Pons (tissue), 1 donor: ENCODE measurements around the gene MAEA.

Experiments used
- DNase-seq: peaks from one replicate; pipeline ENCODE4 v3.0.0-alpha.2; 2016; ENCODE audit warnings: low spot score

The MAEA gene

GRCh38 chr4:1300466-1301455, 11.1 kb downstream of the MAEA start:
- DNase-seq: peak; percentile 61

GRCh38 chr4:1302159-1302558, 12.5 kb downstream of the MAEA start:
- DNase-seq: no peak

DNA sequence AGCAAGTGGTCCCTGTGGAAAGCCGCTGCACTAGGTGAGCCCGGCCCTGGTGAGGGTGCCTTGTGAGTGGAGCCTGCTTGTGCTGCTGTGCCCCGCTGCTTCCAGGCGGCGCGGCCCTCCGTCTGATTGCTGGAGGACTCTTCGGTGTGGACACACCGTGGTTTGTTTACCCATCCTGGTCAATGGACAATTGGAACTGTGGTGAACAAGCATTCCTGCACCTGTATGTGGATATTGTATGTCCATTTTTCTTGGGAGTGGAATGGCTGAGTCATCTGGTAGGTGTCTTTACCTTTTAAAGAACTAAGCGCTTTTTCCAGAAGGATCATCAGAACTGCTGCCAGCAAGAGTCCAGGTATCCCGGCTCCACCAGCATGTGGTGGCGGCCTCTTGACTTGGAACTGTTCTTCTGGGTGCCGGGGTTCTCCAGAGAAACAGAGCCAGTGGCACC, 15.6 kb downstream of the MAEA start:
- DNase-seq: no peak

GRCh38 chr4:1305781-1306455, 16.2 kb downstream of the MAEA start:
- no peak for DNase-seq

- no peak for DNase-seq
Measured at GRCh38 chr4:1307951-1308735, 18.5 kb downstream of the MAEA start.

GRCh38 chr4:1309261-1310010, 19.7 kb downstream of the MAEA start:
- peak; percentile 87 for DNase-seq

DNA sequence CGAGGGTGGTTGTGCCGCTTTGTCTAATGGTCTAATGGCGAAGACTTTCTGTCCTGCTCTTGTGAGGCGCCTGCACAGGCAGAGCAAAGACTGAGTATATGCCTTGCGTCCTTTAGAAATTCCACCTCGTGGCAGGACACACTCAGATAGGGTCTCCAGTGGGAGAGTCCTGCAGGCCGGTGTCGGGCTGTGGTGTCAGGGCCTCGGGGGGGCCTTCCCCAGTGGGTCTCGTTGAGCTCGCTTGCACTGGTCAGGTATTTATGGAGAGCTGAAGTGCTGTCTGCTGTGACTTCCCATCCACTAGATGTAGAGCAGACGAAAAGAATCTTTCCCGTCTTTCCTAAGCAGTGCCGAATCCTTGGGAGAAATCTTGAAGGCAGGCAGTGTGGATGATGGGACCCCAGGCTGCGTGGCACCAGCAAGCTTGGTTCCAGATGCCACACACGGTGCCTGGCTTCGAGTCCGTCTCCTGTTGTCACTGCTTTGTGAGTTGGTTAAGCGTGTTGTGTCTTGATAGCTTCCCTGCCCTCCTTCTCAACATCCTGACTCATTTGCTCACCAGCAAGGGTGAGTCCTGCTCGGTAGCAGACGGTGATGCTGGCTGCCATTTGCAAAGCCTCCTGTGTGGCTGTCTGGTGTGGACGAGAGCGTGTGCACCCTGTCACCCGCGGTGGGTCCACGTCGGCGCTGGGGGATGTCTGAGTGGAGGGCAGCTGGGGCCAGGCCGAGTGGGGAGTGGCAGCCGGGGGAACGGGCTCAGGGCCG, 20.5 kb downstream of the MAEA start:
- DNase-seq: no peak

GRCh38 chr4:1310796-1311631, 21.3 kb downstream of the MAEA start:
- no peak for DNase-seq

DNA sequence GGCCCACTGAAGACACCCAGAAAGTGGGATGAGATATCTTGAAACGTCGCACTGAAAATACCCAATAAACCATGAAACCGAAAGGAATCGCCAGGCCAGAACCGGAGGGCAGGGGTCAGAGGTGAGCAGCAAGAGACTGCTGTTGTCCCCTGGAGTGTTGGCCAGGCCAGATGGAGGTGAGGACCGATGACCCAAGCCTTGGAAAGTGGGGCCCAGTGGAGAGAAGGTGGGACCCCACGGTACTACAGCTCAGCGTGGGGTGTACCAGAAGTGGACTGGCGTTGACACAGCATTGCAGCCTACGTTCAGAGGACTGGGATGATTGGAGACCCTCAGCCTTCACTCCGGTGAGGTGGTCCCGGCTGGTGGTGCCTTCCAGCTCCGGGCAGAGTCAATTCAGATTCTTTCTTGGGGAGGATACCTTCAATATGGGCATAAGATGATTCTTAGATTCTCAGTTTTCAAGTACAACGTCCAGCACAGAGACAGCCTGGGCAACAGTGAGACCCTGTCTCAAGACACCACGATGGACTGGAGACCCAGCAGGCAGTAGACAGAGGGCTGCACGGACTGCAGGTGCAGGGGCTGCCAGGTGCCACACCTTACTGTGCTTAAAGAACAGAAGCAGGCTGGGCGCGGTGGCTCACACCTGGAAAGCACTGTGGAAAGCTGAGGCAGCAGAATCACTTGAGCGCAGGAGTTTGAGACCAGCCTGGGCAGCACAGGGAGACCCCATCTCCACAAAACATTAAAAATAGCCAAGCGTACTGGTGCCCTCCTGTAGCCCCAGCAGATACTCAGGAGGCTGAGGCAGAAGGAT, 23.3 kb downstream of the MAEA start:
- no peak for DNase-seq

DNA sequence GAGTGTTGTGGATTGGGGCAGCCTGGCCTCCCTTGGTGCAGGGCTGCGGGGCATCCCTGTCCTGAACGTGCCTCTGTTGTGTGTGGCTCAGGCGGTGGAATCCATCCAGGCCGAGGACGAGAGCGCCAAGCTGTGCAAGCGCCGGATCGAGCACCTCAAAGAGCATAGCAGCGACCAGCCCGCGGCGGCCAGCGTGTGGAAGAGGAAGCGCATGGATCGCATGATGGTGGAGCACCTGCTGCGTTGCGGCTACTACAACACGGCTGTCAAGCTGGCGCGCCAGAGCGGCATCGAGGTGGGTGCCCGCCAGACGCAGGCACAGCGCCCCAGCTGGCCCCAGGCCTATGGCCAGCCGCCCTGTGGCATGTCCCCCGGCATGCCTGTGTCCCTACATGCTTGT, 25.6 kb downstream of the MAEA start:
- no peak for DNase-seq

- DNase-seq: no peak
Measured at GRCh38 chr4:1315836-1316536, 26.3 kb downstream of the MAEA start.

DNA sequence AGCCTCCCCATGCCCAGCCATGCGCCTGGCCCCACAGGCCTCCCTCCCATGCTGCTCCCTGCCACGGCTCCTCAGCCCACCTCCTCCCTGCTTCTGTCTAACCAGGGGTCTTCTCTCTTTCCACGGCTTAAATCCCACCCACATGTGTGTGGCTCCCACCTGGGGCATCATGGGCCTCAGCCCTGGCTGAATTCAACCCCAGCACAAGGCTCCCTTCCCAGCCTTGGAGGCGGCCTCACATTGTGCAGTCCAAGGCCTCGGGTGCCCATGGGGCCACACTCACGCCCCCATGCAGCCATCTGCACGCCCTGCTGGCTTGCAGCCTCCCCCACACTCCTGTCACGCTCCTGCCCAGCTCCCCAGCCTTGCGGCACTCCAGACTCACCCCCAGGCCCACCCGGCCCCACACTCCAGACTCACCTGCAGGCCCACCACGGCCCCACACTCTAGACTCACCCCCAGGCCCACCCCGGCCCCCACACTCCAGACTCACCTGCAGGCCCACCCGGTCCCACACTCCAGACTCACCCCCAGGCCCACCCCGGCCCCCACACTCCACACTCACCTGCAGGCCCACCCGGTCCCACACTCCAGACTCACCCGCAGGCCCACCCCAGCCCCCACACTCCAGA, 27.0 kb downstream of the MAEA start:
- no peak for DNase-seq

GRCh38 chr4:1317177-1318045, 27.7 kb downstream of the MAEA start:
- no peak for DNase-seq

DNA sequence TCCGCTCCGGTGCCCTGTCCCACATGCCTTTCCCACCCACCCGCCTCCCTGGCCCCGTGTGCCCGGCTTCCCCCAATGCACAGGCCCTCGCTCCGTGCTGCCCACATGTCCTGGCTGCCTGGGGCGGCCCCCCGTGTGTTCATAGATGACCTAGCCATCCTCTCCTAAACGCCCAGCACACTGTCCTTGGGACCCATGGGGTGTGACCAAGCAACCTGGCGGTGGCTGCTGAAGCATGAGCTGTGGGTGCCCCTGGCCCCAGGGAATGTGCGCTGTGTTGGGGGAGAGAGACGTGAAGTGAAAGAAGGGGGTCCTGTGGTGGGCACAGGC, 28.3 kb downstream of the MAEA start:
- DNase-seq: no peak

GRCh38 chr4:1318488-1319213, 29.0 kb downstream of the MAEA start:
- DNase-seq: no peak

- no peak for DNase-seq
Measured at GRCh38 chr4:1321486-1321885, 31.8 kb downstream of the MAEA start.
